ENCODE results near the gene PRR18. TPM values are rescaled to one million over a fixed set of nuclear protein-coding genes. Genes with fewer than 3 reads are reported as not detected.

Gene PRR18
- total and polyA plus RNA-seq, 2 of the 13 experiments (the other 11 are each of a cell fraction or from before 2014, with no cell fraction given) = 0.04 TPM

DNA sequence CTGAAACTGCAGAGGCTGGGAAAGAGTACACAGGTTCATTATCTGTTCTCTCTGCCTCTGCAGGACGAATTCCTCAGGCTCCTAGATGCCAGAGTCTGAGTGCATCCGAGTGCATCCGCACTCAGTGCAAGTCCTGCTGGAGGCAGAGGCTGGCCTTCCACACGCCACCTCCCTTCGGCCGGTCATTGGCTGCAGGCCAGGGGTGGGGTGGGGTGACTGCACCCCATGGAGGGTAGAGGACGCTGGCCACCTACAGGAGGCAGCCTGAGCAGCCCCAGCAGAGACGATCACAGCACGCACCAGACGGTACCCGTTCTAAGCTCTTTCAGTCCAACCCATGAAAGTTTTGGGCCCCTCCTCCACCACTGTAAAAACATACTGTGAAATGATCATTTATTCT is 22.4 kb upstream of the PRR18 start (continued):
- TF ChIP-seq, protein P1, sequence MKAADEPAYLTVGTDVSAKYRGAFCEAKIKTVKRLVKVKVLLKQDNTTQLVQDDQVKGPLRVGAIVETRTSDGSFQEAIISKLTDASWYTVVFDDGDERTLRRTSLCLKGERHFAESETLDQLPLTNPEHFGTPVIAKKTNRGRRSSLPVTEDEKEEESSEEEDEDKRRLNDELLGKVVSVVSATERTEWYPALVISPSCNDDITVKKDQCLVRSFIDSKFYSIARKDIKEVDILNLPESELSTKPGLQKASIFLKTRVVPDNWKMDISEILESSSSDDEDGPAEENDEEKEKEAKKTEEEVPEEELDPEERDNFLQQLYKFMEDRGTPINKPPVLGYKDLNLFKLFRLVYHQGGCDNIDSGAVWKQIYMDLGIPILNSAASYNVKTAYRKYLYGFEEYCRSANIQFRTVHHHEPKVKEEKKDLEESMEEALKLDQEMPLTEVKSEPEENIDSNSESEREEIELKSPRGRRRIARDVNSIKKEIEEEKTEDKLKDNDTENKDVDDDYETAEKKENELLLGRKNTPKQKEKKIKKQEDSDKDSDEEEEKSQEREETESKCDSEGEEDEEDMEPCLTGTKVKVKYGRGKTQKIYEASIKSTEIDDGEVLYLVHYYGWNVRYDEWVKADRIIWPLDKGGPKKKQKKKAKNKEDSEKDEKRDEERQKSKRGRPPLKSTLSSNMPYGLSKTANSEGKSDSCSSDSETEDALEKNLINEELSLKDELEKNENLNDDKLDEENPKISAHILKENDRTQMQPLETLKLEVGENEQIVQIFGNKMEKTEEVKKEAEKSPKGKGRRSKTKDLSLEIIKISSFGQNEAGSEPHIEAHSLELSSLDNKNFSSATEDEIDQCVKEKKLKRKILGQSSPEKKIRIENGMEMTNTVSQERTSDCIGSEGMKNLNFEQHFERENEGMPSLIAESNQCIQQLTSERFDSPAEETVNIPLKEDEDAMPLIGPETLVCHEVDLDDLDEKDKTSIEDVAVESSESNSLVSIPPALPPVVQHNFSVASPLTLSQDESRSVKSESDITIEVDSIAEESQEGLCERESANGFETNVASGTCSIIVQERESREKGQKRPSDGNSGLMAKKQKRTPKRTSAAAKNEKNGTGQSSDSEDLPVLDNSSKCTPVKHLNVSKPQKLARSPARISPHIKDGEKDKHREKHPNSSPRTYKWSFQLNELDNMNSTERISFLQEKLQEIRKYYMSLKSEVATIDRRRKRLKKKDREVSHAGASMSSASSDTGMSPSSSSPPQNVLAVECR (CRISPR knock-in tag; IDR thresholded peaks at IDR 0.05; ENCODE audit: borderline replicate concordance) = peak; percentile 84; the same call in 1 of the 2 replicates
- no peak for TF ChIP-seq MTA3 (CRISPR knock-in tag; IDR thresholded peaks at IDR 0.05)
- TF ChIP-seq TFDP2 (CRISPR knock-in tag; IDR thresholded peaks at IDR 0.05) = no peak
- no peak; the same call in 1 of the 2 replicates for TF ChIP-seq PRMT3 (CRISPR knock-in tag; IDR thresholded peaks at IDR 0.05; ENCODE audit: borderline replicate concordance, low read depth)
- TF ChIP-seq FOXA1 (IDR thresholded peaks at IDR 0.05) = no peak
- TF ChIP-seq FOXA1 (CRISPR knock-in tag; IDR thresholded peaks at IDR 0.05) = peak; percentile 46
- TF ChIP-seq NFKB2 (CRISPR knock-in tag; IDR thresholded peaks at IDR 0.05; ENCODE audit: borderline replicate concordance) = peak; percentile 55; the same call in 1 of the 2 replicates
- TF ChIP-seq NBN (conservative IDR thresholded peaks at IDR 0.05) = no peak
- no peak for TF ChIP-seq BRF2 (CRISPR knock-in tag; IDR thresholded peaks at IDR 0.05)
- TF ChIP-seq SP1 (IDR thresholded peaks at IDR 0.05) = no peak
- peak; percentile 76 for TF ChIP-seq SP1 (CRISPR knock-in tag; IDR thresholded peaks at IDR 0.05)
- TF ChIP-seq PRPF4 (IDR thresholded peaks at IDR 0.05; ENCODE audit: low read depth, low read length, poor library complexity, severe bottlenecking) = no peak
- peak; percentile 96 for TF ChIP-seq XRCC5 (optimal IDR thresholded peaks at IDR 0.05; ENCODE audit: low read length)
- no peak for TF ChIP-seq ZNF781 (CRISPR knock-in tag; IDR thresholded peaks at IDR 0.05; ENCODE audit: borderline replicate concordance, not compliant biosample characterization)
- TF ChIP-seq ZNF615 (CRISPR knock-in tag; IDR thresholded peaks at IDR 0.05; ENCODE audit: borderline replicate concordance) = no peak
- no peak for TF ChIP-seq RFX1 (IDR thresholded peaks at IDR 0.05)
- no peak for TF ChIP-seq ZNF24 (IDR thresholded peaks at IDR 0.05)
- TF ChIP-seq KDM2A (CRISPR knock-in tag; IDR thresholded peaks at IDR 0.05; ENCODE audit: borderline replicate concordance, low read depth) = peak; percentile 83
- TF ChIP-seq EZH2 (conservative IDR thresholded peaks at IDR 0.05; ENCODE audit: low read depth, low read length) = no peak
- peak; percentile 92 for TF ChIP-seq ZBTB38 (CRISPR knock-in tag; IDR thresholded peaks at IDR 0.05)
- no peak for TF ChIP-seq ZNF326 (CRISPR knock-in tag; IDR thresholded peaks at IDR 0.05; ENCODE audit: borderline replicate concordance)
- TF ChIP-seq TOE1 (CRISPR knock-in tag; IDR thresholded peaks at IDR 0.05) = no peak
- TF ChIP-seq, protein P2, sequence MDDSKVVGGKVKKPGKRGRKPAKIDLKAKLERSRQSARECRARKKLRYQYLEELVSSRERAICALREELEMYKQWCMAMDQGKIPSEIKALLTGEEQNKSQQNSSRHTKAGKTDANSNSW (CRISPR knock-in tag; IDR thresholded peaks at IDR 0.05; ENCODE audit: borderline replicate concordance) = no peak
- TF ChIP-seq SRY (CRISPR knock-in tag; IDR thresholded peaks at IDR 0.05) = 0 out of 2 replicates have a peak, but pooled peaks have one; percentile 48
- TF ChIP-seq NFE2L1 (CRISPR knock-in tag; IDR thresholded peaks at IDR 0.05; ENCODE audit: borderline replicate concordance) = no peak

All from HepG2 (cell line).